Esophagus squamous epithelium (tissue), 5 donors: ENCODE data around the gene APBB1IP. TPM values are rescaled to one million over a fixed set of nuclear protein-coding genes. Genes with fewer than 3 reads are reported as not detected.

ENCODE experiments used
- DNase-seq: peaks from one replicate; lab custom pipeline; 2025; lab: John Stamatoyannopoulos, UW
- H3K27ac ChIP-seq, 4 donors: fragments of 200-600 bp; sonication (generic); one replicate each; pipeline ENCODE4 v1.5.1; 2016 to 2019; ENCODE audit warnings: mild to moderate bottlenecking in 1 of 4
- H3K27me3 ChIP-seq, 4 donors: fragments of 200-600 bp; sonication (generic); 1 replicate in 3 of 4; 2 replicates in 1 of 4; pipeline versions ENCODE4 v1.5.1 to v1.6.0; 2017 to 2021; ENCODE audit warnings: antibody characterized with exemption in 1 of 4
- H3K36me3 ChIP-seq, 3 donors: fragments of 200-600 bp; sonication (generic); one replicate each; pipeline ENCODE4 v1.5.1; 2016 to 2019
- H3K4me1 ChIP-seq, 3 donors: fragments of 200-600 bp; sonication (generic); one replicate each; pipeline ENCODE4 v1.5.1; 2017 to 2019
- H3K4me3 ChIP-seq, 4 donors: fragments of 200-600 bp; sonication (generic); 1 replicate in 3 of 4; 2 replicates in 1 of 4; pipeline ENCODE4 v1.5.1; 2016 to 2019; ENCODE audit warnings: mild to moderate bottlenecking in 2 of 4, moderate library complexity in 1 of 4
- H3K9me3 ChIP-seq, 3 donors: fragments of 200-600 bp; sonication (generic); one replicate each; pipeline ENCODE4 v1.5.1; 2016 to 2019
- POLR2A ChIP-seq, 4 donors: fragments of 450-650 bp; IDR thresholded peaks; one replicate each; pipeline ENCODE4 v1.6.1; 2017; ENCODE audit warnings: antibody characterized with exemption in 4 of 4, mild to moderate bottlenecking in 4 of 4, moderate library complexity in 3 of 4
- WGBS, 2 donors: methylation state at CpG; one replicate each; pipeline ENCODE4 v1.1.5; 2018; 5-methylcytosine and 5-hydroxymethylcytosine counted together
- intact Hi-C: fragments of 100-400 bp; cut with DNase I; formaldehyde crosslinking; loops from one replicate; pipeline ENCODE4 v1.15.0; 2022
- total RNA-seq, 4 donors: library from RNA; depleted of rRNA; stranded (reverse); fragments of >200 nt; gene quantifications; one replicate each; pipeline ENCODE4 v1.1.0, GENCODE V29; 2016
- TF ChIP-seq, protein P1 (sequence below), 6 experiments: fragments of 450-650 bp in 4 of 6; fragments of 200-600 bp in 2 of 6; sonication (generic) in 2 of 6; IDR thresholded peaks; one replicate each; pipeline ENCODE4 v1.5.1; 2016 to 2019; ENCODE audit warnings: antibody characterized with exemption in 6 of 6, mild to moderate bottlenecking in 4 of 6, moderate library complexity in 4 of 6
- donor health status: DM: yes; HTN: yes; CAD: no.

APBB1IP gene
- total RNA-seq, 4 donors from 2014 or later = 0.45 to 5.5 (median 1.7) TPM

DNA sequence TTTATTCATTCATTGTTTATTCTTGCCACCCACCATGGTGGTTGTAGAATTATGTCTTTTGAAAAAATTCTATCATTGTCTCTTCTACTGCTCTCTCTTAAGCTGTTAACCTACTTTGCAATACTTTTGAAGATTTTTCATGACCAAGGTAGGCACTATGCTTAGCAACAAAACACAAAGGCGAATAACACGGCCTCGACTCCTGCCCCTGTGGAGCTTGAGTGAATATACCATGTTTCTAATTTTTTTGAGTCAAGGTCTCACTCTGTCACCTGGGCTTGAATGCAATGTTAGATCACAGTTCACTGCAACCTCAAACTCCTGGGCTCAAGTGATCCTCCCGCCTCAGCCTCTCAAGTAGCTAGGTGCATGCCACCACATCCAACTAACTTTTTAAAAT, 39.4 kb downstream of the APBB1IP start:
- no peaks in the 10 kb centered on the region for H3K9me3 ChIP-seq
- no peak for DNase-seq
- no peak overlapping the region for H3K4me3 ChIP-seq
- H3K27me3 ChIP-seq = no peaks in the 10 kb centered on the region
- H3K4me1 ChIP-seq = peaks cover 0 to 17% (median 0%) of the 10 kb centered on the region in 3 donors
- no peak overlapping the region for H3K27ac ChIP-seq
- TF ChIP-seq, protein P1, sequence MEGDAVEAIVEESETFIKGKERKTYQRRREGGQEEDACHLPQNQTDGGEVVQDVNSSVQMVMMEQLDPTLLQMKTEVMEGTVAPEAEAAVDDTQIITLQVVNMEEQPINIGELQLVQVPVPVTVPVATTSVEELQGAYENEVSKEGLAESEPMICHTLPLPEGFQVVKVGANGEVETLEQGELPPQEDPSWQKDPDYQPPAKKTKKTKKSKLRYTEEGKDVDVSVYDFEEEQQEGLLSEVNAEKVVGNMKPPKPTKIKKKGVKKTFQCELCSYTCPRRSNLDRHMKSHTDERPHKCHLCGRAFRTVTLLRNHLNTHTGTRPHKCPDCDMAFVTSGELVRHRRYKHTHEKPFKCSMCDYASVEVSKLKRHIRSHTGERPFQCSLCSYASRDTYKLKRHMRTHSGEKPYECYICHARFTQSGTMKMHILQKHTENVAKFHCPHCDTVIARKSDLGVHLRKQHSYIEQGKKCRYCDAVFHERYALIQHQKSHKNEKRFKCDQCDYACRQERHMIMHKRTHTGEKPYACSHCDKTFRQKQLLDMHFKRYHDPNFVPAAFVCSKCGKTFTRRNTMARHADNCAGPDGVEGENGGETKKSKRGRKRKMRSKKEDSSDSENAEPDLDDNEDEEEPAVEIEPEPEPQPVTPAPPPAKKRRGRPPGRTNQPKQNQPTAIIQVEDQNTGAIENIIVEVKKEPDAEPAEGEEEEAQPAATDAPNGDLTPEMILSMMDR (IDR thresholded peaks at IDR 0.05) = no peak
- TF ChIP-seq POLR2A (IDR thresholded peaks at IDR 0.05) = no peak
- intact Hi-C loops = no loop called here
- 91 to 93% methylated on average over 4 of the region's 4 CpGs for WGBS, 2 donors
- no peaks in the 10 kb centered on the region for H3K36me3 ChIP-seq

DNA sequence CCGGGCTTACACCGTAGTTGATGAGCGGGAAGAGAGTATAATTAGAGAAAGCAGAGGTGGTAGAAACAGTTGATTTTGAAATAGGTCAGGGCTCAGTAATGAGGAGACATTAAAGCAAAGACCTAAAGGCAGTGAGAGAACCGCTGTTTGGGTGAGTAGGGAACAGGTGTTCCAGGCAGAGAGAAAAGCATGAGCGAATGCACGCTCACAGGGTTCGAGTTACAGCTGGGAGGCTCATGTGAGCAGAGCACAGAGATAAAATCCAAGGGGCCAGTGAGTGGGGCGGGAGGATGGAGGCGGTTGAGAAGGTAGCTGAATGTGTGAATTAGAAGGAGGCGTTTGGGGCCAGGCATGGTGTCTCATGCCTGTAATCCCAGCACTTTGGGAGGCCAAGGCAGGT, 39.9 kb downstream of the APBB1IP start:
- WGBS, 2 donors = 80 to 85% methylated on average over 10 of the region's 10 CpGs
- intact Hi-C loops = no loop called here
- no peak overlapping the region for H3K27ac ChIP-seq

DNA sequence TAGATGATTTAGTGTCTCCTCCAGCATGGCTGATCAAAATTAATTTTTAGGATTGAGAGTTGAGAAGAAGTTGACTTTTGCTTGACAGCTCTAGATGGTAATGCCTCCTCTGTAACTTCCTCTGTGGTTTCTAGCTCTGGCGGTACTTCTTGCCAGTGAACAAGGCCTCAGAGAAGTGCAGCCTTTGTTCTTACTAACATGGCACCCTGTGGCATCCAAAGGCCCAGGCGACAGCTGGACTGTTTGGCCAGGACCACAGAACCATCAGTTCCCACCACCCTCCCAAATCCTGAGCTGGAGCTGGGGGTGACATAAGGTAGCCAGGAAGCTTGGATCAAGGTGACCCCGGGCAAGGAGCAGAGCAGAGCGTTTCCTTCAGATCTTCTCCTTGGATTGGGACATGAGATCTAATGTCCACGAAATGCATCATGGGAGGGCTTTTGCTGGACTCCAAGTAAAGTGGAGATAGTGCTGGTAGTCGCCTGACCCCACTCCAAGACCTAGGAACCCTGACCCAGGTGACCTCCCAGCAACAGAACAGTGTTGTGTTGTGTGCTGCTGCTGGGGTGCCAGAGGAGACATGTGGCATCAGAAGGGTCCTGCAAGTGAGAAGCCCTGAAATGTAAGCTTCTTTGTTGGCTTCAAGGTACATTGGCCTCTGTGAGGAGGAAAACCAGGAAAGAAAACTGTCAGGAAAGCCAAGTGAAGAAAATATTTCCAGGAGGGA, 41.8 kb downstream of the APBB1IP start:
- intact Hi-C loops = no loop called here
- H3K4me1 ChIP-seq = peaks cover 0 to 18% (median 0%) of the 10 kb centered on the region in 3 donors
- peak overlapping the region in 3 of 4 donors; percentile 10 to 59 (median 40) for H3K27ac ChIP-seq
- H3K36me3 ChIP-seq = no peaks in the 10 kb centered on the region
- TF ChIP-seq, protein P1 (IDR thresholded peaks at IDR 0.05) = no peak
- TF ChIP-seq POLR2A (IDR thresholded peaks at IDR 0.05) = no peak
- no peak for DNase-seq
- no peaks in the 10 kb centered on the region for H3K27me3 ChIP-seq
- no peaks in the 10 kb centered on the region for H3K9me3 ChIP-seq
- WGBS, 2 donors = 55 to 57% methylated on average over 4 to 6 of the region's 6 CpGs
- H3K4me3 ChIP-seq = no peak overlapping the region

More for the DNA sequence above, 39.9 kb downstream of the APBB1IP start:
- Histone ChIP-seq H3K36me3 (no peaks in the 10 kb centered on the region), H3K27me3 (no peaks in the 10 kb centered on the region), H3K4me3 (no peak overlapping the region), H3K4me1 (peaks cover 0 to 17% (median 0%) of the 10 kb centered on the region in 3 donors), H3K9me3 (no peaks in the 10 kb centered on the region)
- no peak for DNase-seq
- TF ChIP-seq, protein P1 (IDR thresholded peaks at IDR 0.05) = no peak
- TF ChIP-seq POLR2A (IDR thresholded peaks at IDR 0.05) = no peak

DNA sequence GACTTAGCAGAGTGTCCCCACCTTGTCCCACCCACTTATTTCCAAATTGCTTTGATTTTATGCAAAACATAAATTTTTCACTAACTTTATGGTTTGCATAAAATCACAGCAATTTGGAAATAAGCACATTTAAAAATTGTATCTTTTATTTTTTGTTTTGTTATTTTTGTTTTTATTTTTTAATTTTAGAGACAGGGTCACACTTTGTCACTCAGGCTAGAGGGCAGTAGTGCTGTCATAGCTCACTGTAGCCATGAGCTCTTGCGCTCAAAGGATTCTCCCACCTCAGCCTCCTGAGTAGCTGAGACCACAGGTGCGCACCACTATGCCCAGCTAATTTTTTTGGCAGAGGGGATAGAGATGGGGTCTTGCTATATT, 43.2 kb downstream of the APBB1IP start:
- TF ChIP-seq POLR2A (IDR thresholded peaks at IDR 0.05) = no peak
- TF ChIP-seq, protein P1 (IDR thresholded peaks at IDR 0.05) = no peak
- no peak for DNase-seq

DNA sequence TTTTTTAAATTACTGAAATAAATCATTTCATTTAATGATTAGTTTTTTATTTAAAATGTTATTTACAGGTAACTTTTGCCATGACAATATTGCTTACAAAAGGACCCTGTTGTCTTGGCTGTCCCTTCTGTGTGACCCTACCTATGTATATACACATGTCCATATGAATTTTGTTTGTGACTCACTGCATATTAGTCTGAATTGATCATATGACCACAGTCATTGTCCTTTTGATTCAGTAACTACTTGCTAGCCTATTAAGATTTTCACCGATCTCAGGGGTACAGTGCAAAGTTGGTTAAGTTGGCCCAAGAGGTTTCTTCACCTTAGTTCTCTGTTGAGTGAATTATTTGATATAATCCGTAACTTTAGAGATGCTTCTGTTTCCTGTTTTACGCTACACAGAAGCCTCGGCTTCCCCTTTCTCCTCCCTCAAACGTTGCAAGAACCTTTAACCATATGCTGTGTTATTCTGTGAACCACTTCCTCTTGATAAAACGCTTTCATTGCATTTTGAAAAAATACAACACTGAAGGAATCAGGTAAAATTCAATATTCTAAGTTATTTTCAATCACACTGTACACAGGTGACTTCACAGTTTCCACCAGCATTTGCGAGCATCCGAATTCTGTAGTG, 43.9 kb downstream of the APBB1IP start:
- Histone ChIP-seq H3K27me3 (no peaks in the 10 kb centered on the region), H3K9me3 (no peaks in the 10 kb centered on the region), H3K4me1 (peaks cover 0 to 38% (median 0%) of the 10 kb centered on the region in 3 donors), H3K36me3 (no peaks in the 10 kb centered on the region), H3K4me3 (no peak overlapping the region), H3K27ac (peak overlapping the region in 2 of 4 donors; percentile 39 to 44)
- DNase-seq = no peak
- intact Hi-C loops = no loop called here
- TF ChIP-seq, protein P1 (IDR thresholded peaks at IDR 0.05) = no peak
- WGBS, 2 donors = 57 to 65% methylated on average over 8 of the region's 8 CpGs

More for the DNA sequence above, 43.2 kb downstream of the APBB1IP start:
- 85 to 96% methylated on average over 2 of the region's 2 CpGs for WGBS, 2 donors
- intact Hi-C loops = no loop called here
- peaks cover 0 to 31% (median 0%) of the 10 kb centered on the region in 3 donors for H3K4me1 ChIP-seq
- peak overlapping the region in 2 of 4 donors; percentile 29 to 63 for H3K27ac ChIP-seq
- H3K9me3 ChIP-seq = no peaks in the 10 kb centered on the region
- no peak overlapping the region for H3K4me3 ChIP-seq
- no peaks in the 10 kb centered on the region for H3K36me3 ChIP-seq
- H3K27me3 ChIP-seq = no peaks in the 10 kb centered on the region
